CD4-positive, alpha-beta T cell treated with Interleukin-4 for 4 hours (primary cell): ENCODE results near the gene CBX6.
"Not testable (repeated sequence)": the region's sequence is repeated elsewhere in the genome, so short reads cannot be mapped to it uniquely, and the experiment has no call there.

ENCODE experiments used
- DNase-seq: peaks from one replicate; pipeline ENCODE4 v3.0.0-alpha.2; 2020

Gene CBX6

GRCh38 chr22:38861170-38861876, 10.7 kb downstream of the CBX6 start:
- DNase-seq, result no peak

GRCh38 chr22:38860283-38861169, 11.5 kb downstream of the CBX6 start:
- DNase-seq, result no peak

GRCh38 chr22:38859581-38860282, 12.3 kb downstream of the CBX6 start:
- DNase-seq, result no peak

GRCh38 chr22:38858492-38858891, 13.5 kb downstream of the CBX6 start:
- DNase-seq, result no peak

- DNase-seq, result not testable (repeated sequence)
These were observed 17.5 kb downstream of the CBX6 start for GRCh38 chr22:38854476-38854875.

GRCh38 chr22:38853883-38854282, 18.1 kb downstream of the CBX6 start:
- not testable (repeated sequence) for DNase-seq

GRCh38 chr22:38853196-38853651, 18.8 kb downstream of the CBX6 start:
- no peak for DNase-seq

- DNase-seq, result no peak
These were observed 19.5 kb downstream of the CBX6 start for GRCh38 chr22:38852522-38852921.

GRCh38 chr22:38850941-38851849, 20.8 kb downstream of the CBX6 start:
- DNase-seq, result no peak

GRCh38 chr22:38850399-38850798, 21.6 kb downstream of the CBX6 start:
- DNase-seq, result no peak

- no peak for DNase-seq
These were observed 22.2 kb downstream of the CBX6 start for GRCh38 chr22:38849811-38850210.

- DNase-seq, result no peak
These were observed 25.6 kb downstream of the CBX6 start for GRCh38 chr22:38846412-38846811.

- DNase-seq, result no peak
These were observed 26.8 kb downstream of the CBX6 start for GRCh38 chr22:38845004-38845740.

GRCh38 chr22:38844315-38845003, 27.6 kb downstream of the CBX6 start:
- DNase-seq, result no peak

- DNase-seq, result peak; percentile 3
These were observed 28.2 kb downstream of the CBX6 start, which contains the start of gene NPTXR for GRCh38 chr22:38843657-38844314. Gene NPTXR (minus strand): TSS chr22:38844028.

GRCh38 chr22:38843201-38843656, 28.8 kb downstream of the CBX6 start:
- peak; percentile 45 for DNase-seq

GRCh38 chr22:38842512-38843200, 29.4 kb downstream of the CBX6 start:
- DNase-seq, result no peak

GRCh38 chr22:38841635-38842034, 30.4 kb downstream of the CBX6 start:
- DNase-seq, result no peak

- DNase-seq, result no peak
These were observed 30.8 kb downstream of the CBX6 start for GRCh38 chr22:38841211-38841610.

GRCh38 chr22:38840129-38840528, 31.9 kb downstream of the CBX6 start:
- no peak for DNase-seq
